A673 (cell line): ENCODE results near the gene PPP1R1C. TPM values are rescaled to one million over a fixed set of nuclear protein-coding genes. Genes with fewer than 3 reads are reported as not detected.

Experiments used
- BruUV-seq: library from RNA; stranded (reverse); fragments of 400-500 nt; replicated peaks from 2 replicates; lab custom pipeline; 2021; lab: Mats Ljungman, UMichigan
- CTCF ChIA-PET: fragments of 300-600 bp; sonication (Branson Sonifier 250); formaldehyde crosslinking; loops from one replicate; lab custom pipeline; 2022; ENCODE audit warnings: antibody characterized with exemption; lab: Charles Lee
- POLR2A ChIA-PET: fragments of 300-600 bp; sonication (Branson Sonifier 250); formaldehyde crosslinking; loops from one replicate; lab custom pipeline; 2022; ENCODE audit warnings: antibody characterized with exemption; ENCODE audit not compliant: low non-redundant PET; lab: Charles Lee
- DNase-seq: peaks from one replicate; pipeline ENCODE4 v3.0.0-alpha.2; 2015; ENCODE audit warnings: low spot score
- H3K27ac ChIP-seq: fragments of 200-600 bp; sonication (generic); 2 replicates; pipeline ENCODE4 v1.5.1; 2016; ENCODE audit warnings: mixed run types, low read depth, mild to moderate bottlenecking, mixed read lengths, antibody characterized with exemption, low read length; ENCODE audit not compliant: poor library complexity, severe bottlenecking
- H3K27me3 ChIP-seq: fragments of 200-600 bp; sonication (generic); replicated peaks from 2 replicates; pipeline ENCODE4 v1.6.1; 2017; ENCODE audit warnings: mixed run types, low read depth, mild to moderate bottlenecking, mixed read lengths, antibody characterized with exemption, low read length; ENCODE audit not compliant: insufficient read depth, poor library complexity
- H3K36me3 ChIP-seq: fragments of 200-600 bp; sonication (generic); 2 replicates; pipeline ENCODE4 v1.6.1; 2016; ENCODE audit warnings: mixed run types, mild to moderate bottlenecking, mixed read lengths, antibody characterized with exemption, low read length; ENCODE audit not compliant: insufficient read depth, poor library complexity, severe bottlenecking
- H3K4me1 ChIP-seq: fragments of 200-600 bp; sonication (generic); 2 replicates; pipeline ENCODE4 v1.6.1; 2017; ENCODE audit warnings: mixed run types, mild to moderate bottlenecking, mixed read lengths, antibody characterized with exemption, low read length; ENCODE audit not compliant: insufficient read depth, poor library complexity, severe bottlenecking
- H3K4me3 ChIP-seq: fragments of 200-600 bp; sonication (generic); 2 replicates; pipeline ENCODE4 v1.5.1; 2016; ENCODE audit warnings: low read depth, mixed run types, mild to moderate bottlenecking, mixed read lengths, low read length; ENCODE audit not compliant: poor library complexity, severe bottlenecking
- H3K9me3 ChIP-seq: fragments of 200-600 bp; sonication (generic); 2 replicates; pipeline ENCODE4 v1.6.1; 2016; ENCODE audit warnings: mixed run types, low read depth, mild to moderate bottlenecking, mixed read lengths, antibody characterized with exemption, low read length; ENCODE audit not compliant: poor library complexity, severe bottlenecking
- CTCF ChIP-seq: fragments of 300-800, 200-600 bp; sonication (generic); conservative IDR thresholded peaks from 2 replicates; pipeline ENCODE4 v1.5.1; 2017; ENCODE audit warnings: low read depth, mild to moderate bottlenecking, antibody characterized with exemption, low read length, moderate library complexity, mixed read lengths
- EZH2 ChIP-seq: fragments of 200-600 bp; sonication (generic); IDR thresholded peaks from 2 replicates; pipeline ENCODE4 v1.6.1; 2017; ENCODE audit warnings: borderline replicate concordance, low read depth, mild to moderate bottlenecking, mixed read lengths, antibody characterized with exemption, low read length; ENCODE audit not compliant: poor library complexity, severe bottlenecking
- intact Hi-C: fragments of 100-400 bp; cut with micrococcal nuclease; formaldehyde crosslinking; loops from one replicate; pipeline ENCODE4 v1.10.0; 2022; ENCODE audit not compliant: unreplicated experiment
- total RNA-seq: library from RNA; stranded (reverse); gene quantifications from 2 replicates; pipeline ENCODE4 v1.2.3, GENCODE V29; 2021

Gene PPP1R1C
- total RNA-seq, 1 experiment from 2014 or later: 5.3 TPM

DNA sequence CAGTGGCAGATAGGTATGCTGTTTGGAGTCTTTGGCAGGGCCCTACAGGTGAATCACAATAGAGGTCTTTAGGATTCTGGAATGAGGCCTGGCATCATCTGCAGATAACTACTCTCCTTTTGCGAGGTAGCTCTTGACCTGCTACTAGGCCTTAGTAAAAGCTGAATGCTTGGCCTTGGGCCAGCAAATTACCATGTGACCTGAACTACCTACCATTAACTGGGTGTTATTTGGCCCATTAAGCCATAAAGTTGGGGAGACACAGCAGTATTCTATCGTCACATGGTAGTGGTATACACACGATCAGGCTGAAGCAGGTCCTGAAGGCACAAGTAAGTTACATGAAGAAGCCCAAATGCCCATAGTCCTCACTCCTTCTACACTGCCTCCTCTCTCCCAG, 178.2 kb downstream of the PPP1R1C start:
- Histone ChIP-seq H3K4me1 (no peaks in the 10 kb centered on the region), H3K9me3 (no peaks in the 10 kb centered on the region), H3K27ac (no peak overlapping the region), H3K4me3 (no peak overlapping the region), H3K27me3 (no peaks in the 10 kb centered on the region), H3K36me3 (no peaks in the 10 kb centered on the region)
- ChIA-PET POLR2A (no interaction called here), CTCF (no interaction called here)
- no peak for TF ChIP-seq EZH2
- no peak for TF ChIP-seq CTCF
- intact Hi-C loops: no loop called here
- no TSS peak for BruUV-seq
- DNase-seq: no peak

DNA sequence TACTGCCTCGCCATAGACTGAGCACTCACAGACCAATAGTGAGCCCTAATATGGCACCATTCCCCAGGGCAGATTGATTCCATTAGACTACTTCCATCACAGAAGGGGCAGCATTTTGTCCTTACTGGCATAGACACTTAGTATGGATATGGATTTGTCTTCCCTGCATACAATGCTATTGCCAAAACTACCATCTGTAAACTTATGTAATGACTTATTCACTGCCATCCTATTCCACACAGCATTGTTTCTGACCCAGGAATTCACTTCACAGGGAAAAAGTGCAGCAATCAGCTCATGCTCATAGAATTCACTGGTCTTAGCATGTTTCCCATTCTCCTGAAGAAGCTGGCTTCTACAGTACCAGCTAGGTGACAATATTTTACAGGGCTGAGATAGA, 179.0 kb downstream of the PPP1R1C start:
- TF ChIP-seq EZH2 (no peak), CTCF (no peak)
- Histone ChIP-seq H3K27ac (no peak overlapping the region), H3K27me3 (no peaks in the 10 kb centered on the region), H3K4me3 (no peak overlapping the region), H3K4me1 (no peaks in the 10 kb centered on the region), H3K9me3 (no peaks in the 10 kb centered on the region), H3K36me3 (no peaks in the 10 kb centered on the region)
- ChIA-PET POLR2A (no interaction called here), CTCF (no interaction called here)
- intact Hi-C loops: no loop called here
- DNase-seq: no peak
- no TSS peak for BruUV-seq

DNA sequence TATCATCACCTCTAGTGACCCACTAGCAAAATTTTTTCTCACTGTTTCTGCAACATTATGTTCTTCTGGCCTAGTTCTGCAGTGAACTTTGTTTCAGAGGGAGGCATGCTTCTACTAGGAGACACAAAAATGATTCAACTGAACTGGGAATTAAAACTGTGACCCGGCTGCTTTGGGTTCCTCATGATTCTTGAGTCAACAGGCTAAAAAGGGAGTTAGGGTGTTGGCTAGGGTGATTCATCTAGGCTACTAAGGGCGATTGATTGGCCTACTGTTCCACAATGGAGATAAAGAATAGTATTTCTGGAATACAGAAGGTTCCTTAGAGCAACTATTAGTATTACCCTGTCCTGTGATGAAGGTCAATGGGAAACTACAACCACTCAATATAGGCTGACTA, 179.5 kb downstream of the PPP1R1C start:
- H3K4me3 ChIP-seq: no peak overlapping the region
- no peak for DNase-seq
- no peaks in the 10 kb centered on the region for H3K9me3 ChIP-seq
- H3K4me1 ChIP-seq: no peaks in the 10 kb centered on the region
- TF ChIP-seq CTCF (no peak), EZH2 (no peak)
- ChIA-PET POLR2A (no interaction called here), CTCF (no interaction called here)
- H3K27me3 ChIP-seq: no peaks in the 10 kb centered on the region
- no peaks in the 10 kb centered on the region for H3K36me3 ChIP-seq
- H3K27ac ChIP-seq: no peak overlapping the region
- BruUV-seq: no TSS peak
- intact Hi-C loops: no loop called here
